Effector memory CD8-positive, alpha-beta T cell (primary cell): ENCODE results near the gene VPS35L.
"Not testable (repeated sequence)": the region's sequence is repeated elsewhere in the genome, so short reads cannot be mapped to it uniquely, and the experiment has no call there.

ENCODE experiments used
- ATAC-seq: fragments of 150-1000 bp; cut with Tn5 transposase; replicated peaks from 2 replicates; pipeline ENCODE4 v1.10.0; 2021; ENCODE audit warnings: mild to moderate bottlenecking, moderate library complexity
- DNase-seq, 3 experiments: peaks; one replicate each; pipeline ENCODE4 v3.0.0; 2021
- H3K27ac Mint-ChIP-seq, 2 donors: one replicate each; pipeline ENCODE4 v1.8.0; 2022; ENCODE audit warnings: mild to moderate bottlenecking in 2 of 2, mixed read lengths in 2 of 2, moderate library complexity in 2 of 2
- H3K27me3 Mint-ChIP-seq, 2 donors: one replicate each; pipeline ENCODE4 v1.8.0; 2022; ENCODE audit warnings: mixed read lengths in 2 of 2
- H3K36me3 Mint-ChIP-seq: one replicate; pipeline ENCODE4 v1.8.0; 2022; ENCODE audit warnings: mild to moderate bottlenecking, moderate library complexity, mixed read lengths; ENCODE audit not compliant: insufficient read depth
- H3K4me1 Mint-ChIP-seq, 2 donors: one replicate each; pipeline ENCODE4 v1.8.0; 2022; ENCODE audit warnings: low read depth in 2 of 2, mixed read lengths in 2 of 2
- H3K4me3 Mint-ChIP-seq, 2 donors: one replicate each; pipeline ENCODE4 v1.8.0; 2022; ENCODE audit warnings: mild to moderate bottlenecking in 2 of 2, mixed read lengths in 2 of 2, moderate library complexity in 2 of 2
- H3K9me3 Mint-ChIP-seq, 2 donors: one replicate each; pipeline ENCODE4 v1.8.0; 2022; ENCODE audit warnings: mixed read lengths in 2 of 2

Gene VPS35L

DNA sequence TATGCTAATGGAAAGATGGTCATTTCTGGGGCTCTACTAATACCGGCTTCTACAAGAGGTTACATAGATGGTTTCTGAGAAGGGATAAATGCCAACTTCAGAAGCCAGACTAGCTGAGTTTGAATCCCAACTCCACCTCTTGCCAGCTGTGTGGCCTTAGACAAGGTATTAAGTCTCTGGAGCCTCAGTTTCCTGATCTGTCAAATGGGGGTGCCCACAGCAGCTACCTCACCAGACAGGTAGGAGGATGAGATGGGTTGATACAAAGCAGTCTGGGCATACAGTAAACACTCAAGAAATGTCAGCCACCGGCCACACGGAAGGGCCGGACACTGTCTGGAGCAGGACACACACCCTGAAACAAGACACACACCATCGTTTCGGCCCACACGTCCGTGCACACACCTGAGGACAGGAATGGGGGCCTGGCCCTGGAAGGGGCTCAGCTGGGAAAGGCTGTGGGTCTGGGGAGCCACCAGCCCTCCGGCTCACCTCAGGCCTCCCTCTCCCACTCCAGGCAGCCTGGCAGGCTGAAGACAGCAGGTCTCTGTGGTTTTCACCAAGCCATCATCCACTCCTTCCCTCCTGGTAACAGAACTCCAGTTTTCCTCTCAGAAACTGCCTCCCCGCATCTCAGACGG, 157.0 kb downstream of the VPS35L start:
- Mint-ChIP-seq H3K36me3 (peaks cover 21% of the 10 kb centered on the region), H3K9me3 (no peaks in the 10 kb centered on the region), H3K4me3 (no peak overlapping the region), H3K27ac (peak overlapping the region in 1 of 2 donors; percentile 71), H3K4me1 (peaks cover 23 to 29% of the 10 kb centered on the region in 2 donors), H3K27me3 (no peaks in the 10 kb centered on the region)
- no peak for ATAC-seq
- no peak for DNase-seq

DNA sequence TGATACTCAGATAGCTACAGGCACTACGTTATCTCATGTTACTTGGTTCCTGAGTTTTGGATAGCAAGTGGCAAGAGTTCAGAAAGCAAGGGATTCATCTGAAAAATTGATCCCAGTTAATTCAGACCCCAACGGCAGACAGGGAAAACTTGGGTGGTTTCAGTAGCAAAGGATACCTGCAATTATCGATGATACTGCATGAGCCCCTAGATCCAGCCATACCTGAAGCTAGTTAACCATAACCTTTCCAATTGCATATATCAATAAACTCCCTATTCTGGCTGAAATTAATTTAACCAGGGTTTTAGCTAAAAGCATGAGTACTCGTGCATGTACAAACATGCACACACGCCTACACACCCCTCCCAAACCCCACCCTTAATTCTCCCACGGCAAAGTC, 158.2 kb downstream of the VPS35L start:
- no peak for ATAC-seq
- Mint-ChIP-seq H3K4me1 (peaks cover 28 to 34% of the 10 kb centered on the region in 2 donors), H3K27me3 (no peaks in the 10 kb centered on the region), H3K36me3 (peaks cover 27% of the 10 kb centered on the region), H3K27ac (no peak overlapping the region), H3K9me3 (no peaks in the 10 kb centered on the region), H3K4me3 (no peak overlapping the region)
- DNase-seq: no peak

DNA sequence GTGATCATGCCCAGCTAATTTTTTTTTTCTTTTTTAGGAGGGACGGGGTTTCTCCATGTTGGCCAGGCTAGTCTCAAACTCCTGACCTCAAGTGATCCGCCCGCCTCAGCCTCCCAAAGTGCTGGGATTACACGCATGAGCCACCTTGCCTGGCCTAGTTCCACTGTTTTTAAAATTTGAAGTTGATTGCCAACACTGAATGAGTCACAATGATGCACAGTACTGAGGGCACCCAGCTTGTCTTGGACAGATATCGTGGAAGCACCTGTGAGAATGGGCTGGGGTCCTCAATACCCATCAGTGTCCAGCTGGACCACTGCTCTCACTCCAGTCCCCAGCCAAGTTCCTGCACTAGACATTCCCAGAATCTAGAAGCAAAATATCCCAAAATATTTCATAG, 160.1 kb downstream of the VPS35L start:
- ATAC-seq (no peak), DNase-seq (no peak)
- peaks cover 24 to 37% of the 10 kb centered on the region in 2 donors for H3K4me1 Mint-ChIP-seq
- H3K9me3 Mint-ChIP-seq: no peaks in the 10 kb centered on the region
- H3K27ac Mint-ChIP-seq: peak overlapping the region in 1 of 2 donors; percentile 72
- peaks cover 24% of the 10 kb centered on the region for H3K36me3 Mint-ChIP-seq
- H3K27me3 Mint-ChIP-seq: no peaks in the 10 kb centered on the region
- H3K4me3 Mint-ChIP-seq: no peak overlapping the region

GRCh38 chr16:19716183-19716582, 160.7 kb downstream of the VPS35L start:
- Mint-ChIP-seq H3K27ac (peak overlapping the region in 1 of 2 donors; percentile 72), H3K36me3 (peaks cover 24% of the 10 kb centered on the region), H3K4me1 (peaks cover 24 to 37% of the 10 kb centered on the region in 2 donors), H3K4me3 (peak overlapping the region; percentile 17 to 92), H3K27me3 (no peaks in the 10 kb centered on the region), H3K9me3 (no peaks in the 10 kb centered on the region)
- no peak for DNase-seq
- no peak for ATAC-seq

DNA sequence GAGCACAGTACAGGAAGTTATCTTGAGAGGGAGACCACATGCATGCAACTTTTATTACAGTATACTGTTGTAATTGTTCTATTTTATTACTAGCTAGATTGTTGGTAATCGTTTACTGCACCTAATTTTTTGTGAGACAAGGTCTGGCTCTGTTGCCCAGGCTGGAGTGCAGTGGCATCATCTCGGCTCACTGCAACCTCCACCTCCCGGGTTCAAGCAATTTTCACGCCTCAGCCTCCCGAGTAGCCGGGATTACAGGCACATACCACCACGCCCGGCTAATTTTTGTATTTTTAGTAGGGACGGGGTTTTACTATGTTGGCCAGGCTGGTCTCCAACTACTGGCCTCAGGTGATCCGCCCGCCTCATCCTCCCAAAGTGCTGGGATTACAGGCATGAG, 161.2 kb downstream of the VPS35L start:
- Mint-ChIP-seq H3K4me3 (peak overlapping the region; percentile 92), H3K27ac (peak overlapping the region; percentile 73 to 89)

GRCh38 chr16:19717314-19717713, 161.8 kb downstream of the VPS35L start:
- H3K9me3 Mint-ChIP-seq: no peaks in the 10 kb centered on the region
- peak overlapping the region; percentile 73 to 89 for H3K27ac Mint-ChIP-seq
- no peaks in the 10 kb centered on the region for H3K27me3 Mint-ChIP-seq
- peaks cover 21 to 30% of the 10 kb centered on the region in 2 donors for H3K4me1 Mint-ChIP-seq
- DNase-seq: no peak
- H3K36me3 Mint-ChIP-seq: peaks cover 19% of the 10 kb centered on the region
- ATAC-seq: no peak
- H3K4me3 Mint-ChIP-seq: peak overlapping the region; percentile 92

More for the DNA sequence above, 161.2 kb downstream of the VPS35L start:
- not testable (repeated sequence) for H3K27me3 Mint-ChIP-seq, DNase-seq, ATAC-seq, H3K9me3 Mint-ChIP-seq
- Mint-ChIP-seq H3K36me3 (peaks cover 21% of the 10 kb centered on the region), H3K4me1 (peaks cover 24 to 34% of the 10 kb centered on the region in 2 donors)

- H3K27ac Mint-ChIP-seq: peak within 1 kb of the TSS; percentile 73 to 89
- H3K4me3 Mint-ChIP-seq: peak within 1 kb of the TSS; percentile 92
- peak; percentile 94 for ATAC-seq
Observed at GRCh38 chr16:19717741-19718623, 162.5 kb downstream of the VPS35L start, which contains the start of the genes IQCK and KNOP1. TSS of gene IQCK (plus strand) at chr16:19718271. CDS start at chr16:19718307, 36 bp downstream. TSS of gene KNOP1 (minus strand) at chr16:19718227. CDS start at chr16:19715035, 3,192 bp downstream.

GRCh38 chr16:19718624-19718965, 163.1 kb downstream of the VPS35L start:
- Mint-ChIP-seq H3K9me3 (no peaks in the 10 kb centered on the region), H3K4me3 (peak overlapping the region; percentile 92), H3K27me3 (no peaks in the 10 kb centered on the region), H3K27ac (peak overlapping the region in 1 of 2 donors; percentile 89), H3K4me1 (peaks cover 21 to 30% of the 10 kb centered on the region in 2 donors), H3K36me3 (peaks cover 16% of the 10 kb centered on the region)
- ATAC-seq: no peak
- DNase-seq: no peak

More at GRCh38 chr16:19717741-19718623, 162.5 kb downstream of the VPS35L start, which contains the start of the genes IQCK and KNOP1:
- H3K9me3 Mint-ChIP-seq: no peaks in the 10 kb centered on the region
- no peaks in the 10 kb centered on the region for H3K27me3 Mint-ChIP-seq
- H3K4me1 Mint-ChIP-seq: peaks cover 21 to 30% of the 10 kb centered on the region in 2 donors
- DNase-seq: peak; percentile 80 to 89 (median 85)
- peaks cover 18% of the 10 kb centered on the region for H3K36me3 Mint-ChIP-seq

- Mint-ChIP-seq H3K9me3 (no peaks in the 10 kb centered on the region), H3K36me3 (peaks cover 8% of the 10 kb centered on the region), H3K27ac (peak overlapping the region in 1 of 2 donors; percentile 1), H3K4me1 (peaks cover 10 to 13% of the 10 kb centered on the region in 2 donors), H3K4me3 (no peak overlapping the region), H3K27me3 (no peaks in the 10 kb centered on the region)
- ATAC-seq: no peak
- DNase-seq: no peak
Observed at GRCh38 chr16:19722269-19722952, 166.9 kb downstream of the VPS35L start.

- no peaks in the 10 kb centered on the region for H3K27me3 Mint-ChIP-seq
- ATAC-seq (no peak), DNase-seq (no peak)
- H3K36me3 Mint-ChIP-seq: peaks cover 3% of the 10 kb centered on the region
- H3K9me3 Mint-ChIP-seq: no peaks in the 10 kb centered on the region
- H3K4me3 Mint-ChIP-seq: no peak overlapping the region
- H3K4me1 Mint-ChIP-seq: peaks cover 11 to 12% of the 10 kb centered on the region in 2 donors
- no peak overlapping the region for H3K27ac Mint-ChIP-seq
Observed at GRCh38 chr16:19722981-19723380, 167.5 kb downstream of the VPS35L start.

- H3K27me3 Mint-ChIP-seq: no peaks in the 10 kb centered on the region
- no peak overlapping the region for H3K27ac Mint-ChIP-seq
- H3K36me3 Mint-ChIP-seq: peaks cover 6% of the 10 kb centered on the region
- H3K9me3 Mint-ChIP-seq: no peaks in the 10 kb centered on the region
- DNase-seq (no peak), ATAC-seq (no peak)
- H3K4me1 Mint-ChIP-seq: peaks cover 4 to 5% of the 10 kb centered on the region in 2 donors
- no peak overlapping the region for H3K4me3 Mint-ChIP-seq
Observed at GRCh38 chr16:19728636-19728965, 173.1 kb downstream of the VPS35L start.

- Mint-ChIP-seq H3K4me1 (no peaks in the 10 kb centered on the region), H3K4me3 (no peak overlapping the region), H3K27ac (no peak overlapping the region), H3K36me3 (peaks cover 9% of the 10 kb centered on the region), H3K9me3 (no peaks in the 10 kb centered on the region), H3K27me3 (no peaks in the 10 kb centered on the region)
- no peak for ATAC-seq
- no peak for DNase-seq
Observed at GRCh38 chr16:19733551-19733950, 178.0 kb downstream of the VPS35L start.
